WTC11 (cell line): ENCODE measurements around the gene ADRB2. TPM values are rescaled to one million over a fixed set of nuclear protein-coding genes. Genes with fewer than 3 reads are reported as not detected.

Source experiments
- ATAC-seq: fragments of 200-7000 bp; cut with Tn5 transposase; 2 replicates; pipeline ENCODE4 v1.10.0; 2021; ENCODE audit warnings: mild to moderate bottlenecking, moderate library complexity
- CTCF ChIA-PET: fragments of 300-600 bp; sonication (Branson Sonifier 250); formaldehyde crosslinking; loops from one replicate; lab custom pipeline; 2021; ENCODE audit warnings: antibody characterized with exemption; lab: Charles Lee
- POLR2A ChIA-PET: fragments of 350-600 bp; sonication (Branson Sonifier 250); formaldehyde crosslinking; loops from one replicate; lab custom pipeline; 2021; ENCODE audit warnings: antibody characterized with exemption; lab: Charles Lee
- DNase-seq: peaks from one replicate; pipeline ENCODE4 v3.0.0; 2021; ENCODE audit warnings: low spot score
- H3K27ac Mint-ChIP-seq: 2 replicates; pipeline ENCODE4 v1.8.0; 2021; ENCODE audit warnings: mixed read lengths
- H3K27me3 Mint-ChIP-seq: 2 replicates; pipeline ENCODE4 v1.8.0; 2021; ENCODE audit warnings: low read depth, mild to moderate bottlenecking, moderate library complexity, mixed read lengths
- H3K36me3 Mint-ChIP-seq: 2 replicates; pipeline ENCODE4 v1.8.0; 2021; ENCODE audit warnings: mixed read lengths
- H3K4me1 Mint-ChIP-seq: 2 replicates; pipeline ENCODE4 v1.8.0; 2022; ENCODE audit warnings: mixed read lengths
- H3K4me3 Mint-ChIP-seq: 2 replicates; pipeline ENCODE4 v1.8.0; 2021; ENCODE audit warnings: mild to moderate bottlenecking, moderate library complexity, mixed read lengths
- H3K9me3 Mint-ChIP-seq: 2 replicates; pipeline ENCODE4 v1.8.0; 2021; ENCODE audit warnings: mixed read lengths
- ATF3 ChIP-seq: sonication (generic); formaldehyde crosslinking; conservative IDR thresholded peaks from 2 replicates; pipeline ENCODE4 v1.8.1; 2022; ENCODE audit warnings: mild to moderate bottlenecking, missing genetic modification reagents
- FOXK1 ChIP-seq: sonication (generic); formaldehyde crosslinking; IDR thresholded peaks from 2 replicates; pipeline ENCODE4 v1.8.0; 2022; ENCODE audit warnings: mild to moderate bottlenecking, moderate library complexity, missing genetic modification reagents
- FOXP1 ChIP-seq: sonication (generic); formaldehyde crosslinking; IDR thresholded peaks from 2 replicates; pipeline ENCODE4 v1.8.0; 2022; ENCODE audit warnings: missing genetic modification reagents, mild to moderate bottlenecking, moderate library complexity, borderline replicate concordance
- GABPB1 ChIP-seq: sonication (generic); formaldehyde crosslinking; IDR thresholded peaks from 2 replicates; pipeline ENCODE4 v1.8.1; 2023; ENCODE audit warnings: mild to moderate bottlenecking, missing genetic modification reagents
- GRHL2 ChIP-seq: fragments of 250-450 bp; sonication (Bioruptor Pico); IDR thresholded peaks from 2 replicates; pipeline ENCODE4 v1.8.0; 2022; ENCODE audit warnings: mild to moderate bottlenecking, moderate library complexity; ENCODE audit not compliant: insufficient replicate concordance, severe bottlenecking
- HMGA2 ChIP-seq: fragments of 250-450 bp; sonication (Bioruptor Pico); IDR thresholded peaks from 2 replicates; pipeline ENCODE4 v1.4.0; 2021; ENCODE audit warnings: mild to moderate bottlenecking, moderate library complexity
- HMGXB4 ChIP-seq: sonication (generic); formaldehyde crosslinking; IDR thresholded peaks from 2 replicates; pipeline ENCODE4 v1.8.1; 2023; ENCODE audit warnings: mild to moderate bottlenecking, moderate library complexity, missing genetic modification reagents
- NFE2L1 ChIP-seq: sonication (generic); formaldehyde crosslinking; IDR thresholded peaks from 2 replicates; pipeline ENCODE4 v1.8.1; 2023; ENCODE audit warnings: missing genetic modification reagents
- PRDM15 ChIP-seq: sonication (generic); formaldehyde crosslinking; IDR thresholded peaks from 2 replicates; pipeline ENCODE4 v1.8.0; 2022; ENCODE audit warnings: missing genetic modification reagents
- RELA ChIP-seq: sonication (generic); formaldehyde crosslinking; IDR thresholded peaks from 2 replicates; pipeline ENCODE4 v1.8.1; 2022; ENCODE audit warnings: missing genetic modification reagents, mild to moderate bottlenecking, borderline replicate concordance
- TCF7 ChIP-seq: sonication (generic); formaldehyde crosslinking; IDR thresholded peaks from 2 replicates; pipeline ENCODE4 v1.8.0; 2022; ENCODE audit warnings: mild to moderate bottlenecking, low read depth, missing genetic modification reagents, moderate library complexity
- TEAD4 ChIP-seq: sonication (generic); formaldehyde crosslinking; IDR thresholded peaks from 2 replicates; pipeline ENCODE4 v1.8.0; 2022; ENCODE audit warnings: mild to moderate bottlenecking, missing genetic modification reagents
- USF1 ChIP-seq: sonication (generic); formaldehyde crosslinking; IDR thresholded peaks from 2 replicates; pipeline ENCODE4 v1.8.0; 2022; ENCODE audit warnings: mild to moderate bottlenecking, missing genetic modification reagents
- USF2 ChIP-seq: sonication (generic); formaldehyde crosslinking; IDR thresholded peaks from 2 replicates; pipeline ENCODE4 v1.8.1; 2023; ENCODE audit warnings: mild to moderate bottlenecking, missing genetic modification reagents, moderate library complexity
- ZMAT4 ChIP-seq: fragments of 250-450 bp; sonication (Bioruptor Pico); IDR thresholded peaks from 2 replicates; pipeline ENCODE4 v1.9.0; 2021; ENCODE audit warnings: mild to moderate bottlenecking
- ZNF121 ChIP-seq: sonication (generic); formaldehyde crosslinking; IDR thresholded peaks from 2 replicates; pipeline ENCODE4 v1.8.0; 2023; ENCODE audit warnings: missing genetic modification reagents
- ZNF232 ChIP-seq: sonication (generic); formaldehyde crosslinking; IDR thresholded peaks from 2 replicates; pipeline ENCODE4 v1.8.0; 2022; ENCODE audit warnings: mild to moderate bottlenecking, missing genetic modification reagents
- ZNF263 ChIP-seq: sonication (generic); formaldehyde crosslinking; IDR thresholded peaks from 2 replicates; pipeline ENCODE4 v1.8.1; 2022; ENCODE audit warnings: low read depth, mild to moderate bottlenecking, moderate library complexity, missing genetic modification reagents
- ZNF396 ChIP-seq: fragments of 250-450 bp; sonication (Bioruptor Pico); IDR thresholded peaks from 2 replicates; pipeline ENCODE4 v1.8.0; 2021; ENCODE audit warnings: mild to moderate bottlenecking, moderate library complexity, borderline replicate concordance
- ZNF425 ChIP-seq: fragments of 250-450 bp; sonication (Bioruptor Pico); conservative IDR thresholded peaks from 2 replicates; pipeline ENCODE4 v1.9.0; 2021; ENCODE audit warnings: mild to moderate bottlenecking
- total RNA-seq: library from RNA; stranded (reverse); gene quantifications from 3 replicates; pipeline ENCODE4 v1.2.3, GENCODE V29; 2021

ADRB2 gene
- total RNA-seq, 1 experiment from 2014 or later = 1.2 TPM

- TF ChIP-seq ZNF425 (CRISPR knock-in tag) (no peak), PRDM15 (CRISPR knock-in tag) (no peak)
Measured at GRCh38 chr5:148815086-148815485, 11.3 kb upstream of the ADRB2 start (continued).

GRCh38 chr5:148815578-148815977, 10.8 kb upstream of the ADRB2 start:
- Mint-ChIP-seq H3K27me3 (no peaks in the 10 kb centered on the region), H3K4me3 (no peak overlapping the region), H3K27ac (no peak overlapping the region), H3K4me1 (no peaks in the 10 kb centered on the region), H3K9me3 (peaks cover 9% of the 10 kb centered on the region; the same call in 1 of the 2 replicates), H3K36me3 (no peaks in the 10 kb centered on the region)
- ATAC-seq = no peak
- DNase-seq = no peak
- CTCF ChIA-PET = no interaction called here
- no peak for TF ChIP-seq RELA (CRISPR knock-in tag)
- no peak for TF ChIP-seq USF2 (CRISPR knock-in tag)
- no peak for TF ChIP-seq ZNF396
- TF ChIP-seq HMGXB4 = no peak
- POLR2A ChIA-PET = no interaction called here

- ChIA-PET POLR2A (no interaction called here), CTCF (interaction anchor here (0.9 kb wide), 1 partner anchor 298 kb away, joined by 3 read pairs; no protein-coding TSS in a partner anchor)
Measured at GRCh38 chr5:148816357-148816756, 10.1 kb upstream of the ADRB2 start.

More at GRCh38 chr5:148816357-148816756, 10.1 kb upstream of the ADRB2 start:
- ATAC-seq = no peak
- H3K36me3 Mint-ChIP-seq = no peaks in the 10 kb centered on the region
- H3K9me3 Mint-ChIP-seq = peaks cover 9% of the 10 kb centered on the region; the same call in 1 of the 2 replicates
- TF ChIP-seq ZNF232 (CRISPR knock-in tag) = no peak
- no peak for TF ChIP-seq FOXP1 (CRISPR knock-in tag)
- no peak for TF ChIP-seq USF1 (CRISPR knock-in tag)
- no peak for TF ChIP-seq NFE2L1 (CRISPR knock-in tag)
- no peak for TF ChIP-seq ATF3 (CRISPR knock-in tag)
- TF ChIP-seq ZNF425 (CRISPR knock-in tag) = no peak
- no peak for TF ChIP-seq ZMAT4
- no peak for TF ChIP-seq FOXK1 (CRISPR knock-in tag)
- TF ChIP-seq GRHL2 (CRISPR knock-in tag) = no peak
- TF ChIP-seq ZNF263 (CRISPR knock-in tag) = no peak
- TF ChIP-seq GABPB1 (CRISPR knock-in tag) = no peak
- TF ChIP-seq TEAD4 (CRISPR knock-in tag) = no peak
- no peak for TF ChIP-seq ZNF121 (CRISPR knock-in tag)
- TF ChIP-seq HMGA2 (CRISPR knock-in tag) = no peak
- no peak for TF ChIP-seq TCF7
- no peak for DNase-seq
- H3K27me3 Mint-ChIP-seq = no peaks in the 10 kb centered on the region
- no peaks in the 10 kb centered on the region for H3K4me1 Mint-ChIP-seq
- H3K27ac Mint-ChIP-seq = no peak overlapping the region
- no peak overlapping the region for H3K4me3 Mint-ChIP-seq
